Stimulated activated memory B cell treated with anti-CD40 and anti-IgM and Interleukin-4, amounts not matched to agents 10 μg/mL and 1 μg/mL and 100 μg/mL, for 72 hours (primary cell): Measurements from ENCODE around the gene TRIM72.
"Not testable (repeated sequence)": the region's sequence is repeated elsewhere in the genome, so short reads cannot be mapped to it uniquely, and the experiment has no call there.

Experiments used
- ATAC-seq: fragments of 150-1000 bp; cut with Tn5 transposase; 2 replicates; pipeline ENCODE4 v1.10.0; 2021
- H3K27ac Mint-ChIP-seq: one replicate; pipeline ENCODE4 v1.8.0; 2022; ENCODE audit warnings: mild to moderate bottlenecking, mixed read lengths
- H3K27me3 Mint-ChIP-seq: one replicate; pipeline ENCODE4 v1.8.0; 2022; ENCODE audit warnings: mixed read lengths
- H3K36me3 Mint-ChIP-seq: one replicate; pipeline ENCODE4 v1.8.0; 2022; ENCODE audit warnings: mixed read lengths
- H3K4me1 Mint-ChIP-seq: one replicate; pipeline ENCODE4 v1.8.0; 2022; ENCODE audit warnings: mixed read lengths
- H3K4me3 Mint-ChIP-seq: one replicate; pipeline ENCODE4 v1.8.0; 2022; ENCODE audit warnings: mild to moderate bottlenecking, moderate library complexity, mixed read lengths
- H3K9me3 Mint-ChIP-seq: one replicate; pipeline ENCODE4 v1.8.0; 2022; ENCODE audit warnings: mixed read lengths

TRIM72 gene, protein sequence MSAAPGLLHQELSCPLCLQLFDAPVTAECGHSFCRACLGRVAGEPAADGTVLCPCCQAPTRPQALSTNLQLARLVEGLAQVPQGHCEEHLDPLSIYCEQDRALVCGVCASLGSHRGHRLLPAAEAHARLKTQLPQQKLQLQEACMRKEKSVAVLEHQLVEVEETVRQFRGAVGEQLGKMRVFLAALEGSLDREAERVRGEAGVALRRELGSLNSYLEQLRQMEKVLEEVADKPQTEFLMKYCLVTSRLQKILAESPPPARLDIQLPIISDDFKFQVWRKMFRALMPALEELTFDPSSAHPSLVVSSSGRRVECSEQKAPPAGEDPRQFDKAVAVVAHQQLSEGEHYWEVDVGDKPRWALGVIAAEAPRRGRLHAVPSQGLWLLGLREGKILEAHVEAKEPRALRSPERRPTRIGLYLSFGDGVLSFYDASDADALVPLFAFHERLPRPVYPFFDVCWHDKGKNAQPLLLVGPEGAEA

DNA sequence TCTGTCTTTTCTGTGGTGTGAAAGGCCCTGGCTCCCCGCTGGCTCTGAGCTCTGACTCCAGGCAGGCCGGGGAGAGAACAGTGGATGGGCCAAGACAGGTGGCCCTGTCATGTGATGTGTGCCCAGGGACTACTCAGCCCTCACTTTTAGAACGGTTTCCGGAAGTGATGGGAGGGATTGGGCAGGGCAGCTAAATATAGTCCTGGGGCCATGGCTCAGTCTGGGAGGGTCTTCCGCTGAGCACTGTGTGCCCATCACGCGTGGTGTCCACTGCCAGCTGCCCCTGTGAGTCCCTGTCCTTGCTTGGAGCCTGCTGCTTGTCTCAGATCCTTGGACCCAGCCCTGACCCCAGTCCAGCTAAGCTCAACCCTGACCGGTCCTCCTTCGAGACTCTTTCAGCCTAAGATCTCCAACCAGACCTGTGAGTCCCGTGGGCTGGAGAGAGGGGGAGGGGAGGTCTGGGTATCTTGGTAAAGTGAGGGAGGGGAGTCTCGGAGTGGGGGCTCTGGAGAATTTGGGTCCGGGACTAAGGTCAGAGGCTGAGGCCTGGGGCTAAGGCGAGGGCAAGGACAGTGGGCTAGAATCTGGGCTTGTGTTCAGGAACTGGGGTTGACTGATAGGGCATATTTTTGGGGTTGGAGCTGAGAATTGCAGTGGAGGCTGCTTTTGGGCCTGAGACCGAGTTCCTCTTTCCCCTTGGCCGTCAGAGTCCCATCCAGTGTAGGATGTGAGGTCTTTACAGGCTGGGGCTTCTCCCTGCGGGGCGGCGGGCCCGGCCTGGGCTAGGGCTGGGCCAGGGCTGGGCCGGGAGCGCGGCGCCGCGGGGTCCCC is at the start of gene TRIM72:
Gene TRIM72 (plus strand): TSS at position 243 of the 831 bp plus-strand sequence. CDS start 620 bp downstream, outside the sequence.
- Mint-ChIP-seq H3K4me3 (peak within 1 kb of the TSS; percentile 78), H3K27ac (no peak within 1 kb of the TSS), H3K36me3 (no peaks in the 10 kb centered on the region), H3K9me3 (no peaks in the 10 kb centered on the region), H3K27me3 (peaks cover 24% of the 10 kb centered on the region), H3K4me1 (peaks cover 52% of the 10 kb centered on the region)
- peak; percentile 21 for ATAC-seq

DNA sequence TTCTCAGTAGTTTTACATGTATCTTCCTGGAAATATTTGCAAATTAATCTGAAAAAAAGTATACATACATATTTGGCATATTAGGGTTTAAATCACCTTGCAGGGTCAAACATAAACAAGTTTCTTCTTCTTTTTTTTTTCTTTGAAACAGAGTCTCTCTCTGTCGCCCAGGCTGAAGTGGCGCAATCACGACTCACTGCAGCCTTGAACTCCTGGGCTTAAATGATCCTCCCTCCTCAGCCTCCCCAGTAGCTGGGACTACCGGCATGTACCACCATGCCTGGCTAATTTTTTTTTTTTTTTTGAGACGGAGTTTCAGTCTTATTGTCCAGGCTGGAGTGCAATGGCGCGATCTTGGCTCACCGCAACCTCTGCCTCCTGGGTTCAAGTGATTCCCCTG is 46.6 kb upstream of the TRIM72 start:
- no peaks in the 10 kb centered on the region for H3K4me1 Mint-ChIP-seq
- no peaks in the 10 kb centered on the region for H3K27me3 Mint-ChIP-seq
- no peaks in the 10 kb centered on the region for H3K9me3 Mint-ChIP-seq
- H3K36me3 Mint-ChIP-seq: no peaks in the 10 kb centered on the region
- no peak overlapping the region for H3K27ac Mint-ChIP-seq
- no peak for ATAC-seq
- H3K4me3 Mint-ChIP-seq: no peak overlapping the region

DNA sequence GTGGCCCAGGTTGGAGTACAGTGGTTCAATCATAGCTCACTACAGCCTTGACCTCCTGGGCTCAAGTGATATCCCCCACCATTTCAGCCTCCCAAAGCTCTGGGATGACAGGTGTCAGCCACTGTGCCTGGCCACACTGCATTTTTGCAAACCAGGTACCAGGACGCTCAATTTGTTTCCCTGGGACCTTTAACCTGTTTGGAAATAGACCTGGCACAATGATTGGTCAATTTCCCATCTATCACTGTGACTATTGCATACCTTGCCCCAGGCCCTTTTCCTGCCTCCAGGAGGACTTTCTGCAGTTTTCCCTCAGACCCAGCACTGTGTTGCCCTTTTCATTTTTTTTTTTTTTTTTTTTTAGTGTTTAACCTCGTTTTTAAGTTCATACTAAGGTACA is 45.1 kb upstream of the TRIM72 start:
- H3K36me3 Mint-ChIP-seq: no peaks in the 10 kb centered on the region
- H3K27me3 Mint-ChIP-seq: no peaks in the 10 kb centered on the region
- H3K4me1 Mint-ChIP-seq: no peaks in the 10 kb centered on the region
- no peaks in the 10 kb centered on the region for H3K9me3 Mint-ChIP-seq
- ATAC-seq: no peak
- no peak overlapping the region for H3K4me3 Mint-ChIP-seq
- no peak overlapping the region for H3K27ac Mint-ChIP-seq

DNA sequence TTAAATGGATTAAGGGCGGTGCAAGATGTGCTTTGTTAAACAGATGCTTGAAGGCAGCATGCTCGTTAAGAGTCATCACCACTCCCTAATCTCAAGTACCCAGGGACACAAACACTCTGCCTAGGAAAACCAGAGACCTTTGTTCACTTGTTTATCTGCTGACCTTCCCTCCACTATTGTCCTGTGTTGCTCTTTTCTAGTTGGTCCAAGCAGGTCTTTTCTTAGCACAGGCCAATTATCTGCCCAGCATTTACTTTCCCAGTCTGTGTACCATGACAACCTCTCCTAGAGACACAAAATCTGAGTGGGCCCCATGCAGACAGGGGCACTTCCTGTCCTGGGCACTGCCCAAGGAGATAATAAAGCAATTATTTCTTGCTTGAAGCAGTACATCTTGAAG is 43.9 kb upstream of the TRIM72 start:
- not testable (repeated sequence) for H3K4me1 Mint-ChIP-seq, H3K27ac Mint-ChIP-seq, H3K27me3 Mint-ChIP-seq, ATAC-seq, H3K36me3 Mint-ChIP-seq, H3K4me3 Mint-ChIP-seq, H3K9me3 Mint-ChIP-seq

DNA sequence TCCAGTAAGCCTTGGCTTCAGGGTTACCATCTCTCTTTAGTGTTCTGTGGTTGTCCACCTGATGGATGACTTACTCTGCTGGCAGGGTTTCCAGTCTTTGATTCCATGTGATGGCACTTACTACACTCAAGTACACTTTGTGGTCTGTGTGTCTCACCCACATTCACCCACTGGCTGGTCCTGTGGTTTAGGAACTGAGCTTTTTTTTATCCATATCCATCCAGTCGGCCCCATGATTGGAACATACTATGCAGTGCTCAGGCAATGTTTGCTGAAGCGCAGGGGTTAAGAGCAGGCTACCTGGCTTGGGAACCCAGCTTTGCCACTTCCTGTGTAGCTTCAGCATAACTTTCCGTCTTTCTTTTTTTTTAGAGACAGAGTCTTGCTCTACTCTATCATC is 36.8 kb upstream of the TRIM72 start:
- Mint-ChIP-seq H3K4me1 (peaks cover 36% of the 10 kb centered on the region), H3K27me3 (no peaks in the 10 kb centered on the region), H3K27ac (peak overlapping the region; percentile 70), H3K4me3 (peak overlapping the region; percentile 31), H3K9me3 (no peaks in the 10 kb centered on the region), H3K36me3 (peaks cover 12% of the 10 kb centered on the region)
- ATAC-seq: no peak

DNA sequence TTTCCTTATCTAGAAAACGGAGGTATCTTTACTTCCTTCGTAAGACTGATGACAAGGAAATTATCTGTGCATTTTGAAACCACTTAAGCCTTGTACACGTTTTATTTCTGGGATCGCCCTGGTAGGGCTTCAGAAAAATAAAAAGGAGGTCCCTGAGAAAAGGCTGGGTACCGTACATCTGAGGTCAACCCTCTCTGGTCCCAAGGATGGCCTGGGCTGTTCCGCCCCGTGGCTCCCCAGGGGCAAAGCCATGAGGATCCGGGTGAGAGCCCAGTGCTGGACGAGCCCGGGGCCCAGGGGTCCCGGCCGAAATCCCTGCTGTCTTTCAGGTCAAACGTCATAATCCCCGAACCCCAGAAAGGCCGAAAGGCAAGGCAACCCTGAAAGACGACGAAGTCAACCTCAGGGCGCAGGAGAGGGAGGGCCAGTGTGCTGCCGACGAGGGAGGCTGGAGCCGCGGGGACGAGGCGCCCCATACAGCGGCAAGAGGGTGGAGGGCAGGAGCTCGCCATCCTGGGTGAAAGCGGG is 34.6 kb upstream of the TRIM72 start:
- peak overlapping the region; percentile 96 for H3K4me3 Mint-ChIP-seq
- H3K27ac Mint-ChIP-seq: peak overlapping the region; percentile 100
- H3K4me1 Mint-ChIP-seq: peaks cover 56% of the 10 kb centered on the region
- no peaks in the 10 kb centered on the region for H3K27me3 Mint-ChIP-seq
- peak; percentile 35 for ATAC-seq
- H3K9me3 Mint-ChIP-seq: no peaks in the 10 kb centered on the region
- H3K36me3 Mint-ChIP-seq: peaks cover 33% of the 10 kb centered on the region

DNA sequence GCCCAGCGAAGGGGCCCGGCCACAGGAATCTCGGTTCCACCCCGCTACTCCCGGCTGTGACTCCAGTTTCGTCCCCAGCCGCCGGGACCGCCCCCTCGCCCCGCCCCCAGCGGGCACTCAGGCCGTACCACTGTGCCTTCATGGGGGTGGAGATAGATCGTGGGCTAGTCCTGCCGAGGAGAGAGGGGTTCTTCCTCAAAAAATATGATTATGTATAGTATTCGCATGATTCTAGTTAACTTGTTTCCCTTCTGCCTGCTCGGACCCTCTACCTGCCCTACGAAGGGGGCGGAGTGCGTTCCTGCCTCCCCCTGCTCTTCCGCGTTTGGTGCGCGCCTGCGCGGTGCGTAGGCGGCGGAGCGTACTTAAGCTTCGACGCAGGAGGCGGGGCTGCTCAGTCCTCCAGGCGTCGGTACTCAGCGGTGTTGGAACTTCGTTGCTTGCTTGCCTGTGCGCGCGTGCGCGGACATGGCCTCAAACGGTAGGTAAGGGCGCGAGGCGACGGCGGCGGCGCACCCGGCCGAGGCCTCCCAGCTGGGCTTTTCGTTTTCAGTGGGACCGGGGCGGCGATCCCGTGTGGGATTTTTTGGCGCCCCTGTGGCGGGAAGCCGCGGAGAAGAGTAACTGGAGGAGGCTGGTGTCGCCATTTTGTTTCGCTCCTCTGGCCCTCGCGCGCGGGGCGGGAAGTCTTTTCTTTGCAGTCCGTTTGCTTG is 34.0 kb upstream of the TRIM72 start, which contains the start of gene FUS:
Gene FUS (plus strand): TSS at position 393 of the 713 bp plus-strand sequence. CDS start 76 bp downstream, at position 469.
- H3K27ac Mint-ChIP-seq: peak within 1 kb of the TSS; percentile 100

DNA sequence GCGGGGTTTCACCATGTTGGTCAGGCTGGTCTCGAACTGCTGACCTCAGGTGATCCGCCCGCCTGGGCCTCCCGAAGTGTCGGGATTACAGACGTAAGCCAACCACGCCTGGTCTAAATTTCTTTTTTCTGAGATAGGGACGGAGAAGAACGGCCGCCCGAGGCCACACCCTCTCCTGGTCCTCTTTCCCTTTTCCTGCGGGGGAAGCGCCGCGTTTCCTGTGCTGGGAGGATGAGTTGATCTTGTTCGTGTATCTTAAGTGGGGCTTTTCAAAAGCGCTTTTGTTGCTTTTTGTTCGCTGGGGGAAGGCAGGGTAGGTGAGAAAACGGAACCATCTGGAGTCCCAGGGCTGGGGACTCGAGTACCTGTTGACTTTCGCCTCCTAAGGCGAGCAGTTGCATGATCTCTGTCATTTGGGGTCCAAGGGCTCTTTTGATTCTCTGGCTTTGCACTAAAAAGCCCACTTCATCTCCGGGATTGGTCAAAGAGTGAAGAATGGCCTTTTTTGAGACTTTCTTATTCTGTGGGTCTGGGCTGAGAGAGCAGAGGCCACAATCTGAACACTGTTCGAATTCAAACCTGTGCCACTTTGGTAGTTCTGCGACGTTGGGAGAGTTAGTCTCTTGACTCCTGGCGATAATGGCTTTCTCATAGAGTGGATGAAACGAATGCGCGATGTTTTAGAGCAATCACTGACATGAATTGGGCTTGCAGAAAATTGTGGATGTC is 32.7 kb upstream of the TRIM72 start:
- Mint-ChIP-seq H3K4me1 (peaks cover 75% of the 10 kb centered on the region), H3K36me3 (peaks cover 51% of the 10 kb centered on the region)

More for the DNA sequence above, 34.0 kb upstream of the TRIM72 start, which contains the start of gene FUS:
- peaks cover 62% of the 10 kb centered on the region for H3K4me1 Mint-ChIP-seq
- H3K27me3 Mint-ChIP-seq: no peaks in the 10 kb centered on the region
- no peaks in the 10 kb centered on the region for H3K9me3 Mint-ChIP-seq
- ATAC-seq: peak; percentile 85
- peak within 1 kb of the TSS; percentile 96 for H3K4me3 Mint-ChIP-seq
- H3K36me3 Mint-ChIP-seq: peaks cover 37% of the 10 kb centered on the region

DNA sequence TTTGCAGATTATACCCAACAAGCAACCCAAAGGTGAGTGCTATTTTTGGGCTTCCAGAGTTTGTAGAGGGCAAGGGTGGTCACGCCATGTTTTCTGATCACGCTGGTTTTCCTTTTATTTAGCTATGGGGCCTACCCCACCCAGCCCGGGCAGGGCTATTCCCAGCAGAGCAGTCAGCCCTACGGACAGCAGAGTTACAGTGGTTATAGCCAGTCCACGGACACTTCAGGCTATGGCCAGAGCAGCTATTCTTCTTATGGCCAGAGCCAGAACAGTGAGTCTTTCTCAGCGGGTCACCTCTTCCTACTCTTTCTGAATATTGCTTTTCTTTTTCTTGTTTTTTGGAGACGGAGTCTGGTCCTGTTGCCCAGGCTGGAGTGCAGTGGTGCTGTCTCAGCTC is 31.5 kb upstream of the TRIM72 start:
- Mint-ChIP-seq H3K9me3 (no peaks in the 10 kb centered on the region), H3K27me3 (no peaks in the 10 kb centered on the region), H3K36me3 (peaks cover 62% of the 10 kb centered on the region), H3K4me3 (peak overlapping the region; percentile 96), H3K27ac (peak overlapping the region; percentile 100), H3K4me1 (peaks cover 75% of the 10 kb centered on the region)
- ATAC-seq: no peak

More for the DNA sequence above, 32.7 kb upstream of the TRIM72 start:
- H3K27ac Mint-ChIP-seq: peak overlapping the region; percentile 100
- H3K9me3 Mint-ChIP-seq: no peaks in the 10 kb centered on the region
- H3K4me3 Mint-ChIP-seq: peak overlapping the region; percentile 96
- no peaks in the 10 kb centered on the region for H3K27me3 Mint-ChIP-seq
- no peak for ATAC-seq

DNA sequence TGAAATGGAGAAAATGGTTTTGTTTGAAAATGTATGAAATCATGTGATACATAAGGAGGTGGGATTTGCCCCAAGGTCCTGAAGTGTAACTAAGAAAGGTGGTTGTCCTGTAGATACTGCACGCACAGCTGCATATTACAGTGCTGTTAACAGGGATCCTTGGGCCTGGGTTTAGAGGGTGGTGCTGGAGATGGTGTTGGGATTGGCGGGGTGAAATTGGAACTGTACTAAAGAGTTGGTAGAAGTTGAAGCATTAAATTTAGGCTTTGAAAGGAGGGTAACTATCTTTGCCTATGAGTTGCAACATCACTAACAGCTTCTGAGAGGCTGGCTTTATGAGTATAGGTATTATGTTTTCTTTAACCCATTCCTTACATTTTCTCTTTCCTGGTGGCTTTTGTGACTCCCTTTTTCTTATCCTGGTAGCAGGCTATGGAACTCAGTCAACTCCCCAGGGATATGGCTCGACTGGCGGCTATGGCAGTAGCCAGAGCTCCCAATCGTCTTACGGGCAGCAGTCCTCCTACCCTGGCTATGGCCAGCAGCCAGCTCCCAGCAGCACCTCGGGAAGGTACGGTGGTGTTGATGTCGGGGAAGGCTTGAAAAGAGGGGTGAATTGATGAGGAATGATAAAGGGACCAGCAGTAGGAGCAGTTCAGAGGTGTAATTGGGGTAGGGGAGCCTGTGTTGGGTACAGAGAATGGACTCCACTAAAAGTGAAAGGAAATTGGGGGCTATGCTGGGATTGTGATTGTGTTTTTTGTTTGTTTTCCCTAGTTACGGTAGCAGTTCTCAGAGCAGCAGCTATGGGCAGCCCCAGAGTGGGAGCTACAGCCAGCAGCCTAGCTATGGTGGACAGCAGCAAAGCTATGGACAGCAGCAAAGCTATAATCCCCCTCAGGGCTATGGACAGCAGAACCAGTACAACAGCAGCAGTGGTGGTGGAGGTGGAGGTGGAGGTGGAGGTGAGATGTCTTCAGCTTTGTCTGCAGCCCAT is 30.2 kb upstream of the TRIM72 start:
- Mint-ChIP-seq H3K36me3 (peaks cover 76% of the 10 kb centered on the region), H3K27ac (peak overlapping the region; percentile 100), H3K9me3 (no peaks in the 10 kb centered on the region), H3K4me3 (no peak overlapping the region), H3K27me3 (no peaks in the 10 kb centered on the region), H3K4me1 (peaks cover 67% of the 10 kb centered on the region)
- no peak for ATAC-seq

DNA sequence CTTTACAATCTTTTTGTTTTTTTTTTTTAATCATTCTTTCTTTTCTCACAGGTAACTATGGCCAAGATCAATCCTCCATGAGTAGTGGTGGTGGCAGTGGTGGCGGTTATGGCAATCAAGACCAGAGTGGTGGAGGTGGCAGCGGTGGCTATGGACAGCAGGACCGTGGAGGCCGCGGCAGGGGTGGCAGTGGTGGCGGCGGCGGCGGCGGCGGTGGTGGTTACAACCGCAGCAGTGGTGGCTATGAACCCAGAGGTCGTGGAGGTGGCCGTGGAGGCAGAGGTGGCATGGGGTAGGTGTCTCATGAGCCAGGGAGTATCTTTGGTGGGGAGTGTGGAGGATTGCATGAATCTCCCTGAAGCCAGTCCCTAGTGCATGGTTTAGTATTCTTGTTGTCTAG is 29.0 kb upstream of the TRIM72 start:
- H3K27ac Mint-ChIP-seq: peak overlapping the region; percentile 43
- H3K27me3 Mint-ChIP-seq: no peaks in the 10 kb centered on the region
- no peaks in the 10 kb centered on the region for H3K9me3 Mint-ChIP-seq
- H3K4me3 Mint-ChIP-seq: no peak overlapping the region
- no peak for ATAC-seq
- H3K4me1 Mint-ChIP-seq: peaks cover 70% of the 10 kb centered on the region
- peaks cover 87% of the 10 kb centered on the region for H3K36me3 Mint-ChIP-seq

DNA sequence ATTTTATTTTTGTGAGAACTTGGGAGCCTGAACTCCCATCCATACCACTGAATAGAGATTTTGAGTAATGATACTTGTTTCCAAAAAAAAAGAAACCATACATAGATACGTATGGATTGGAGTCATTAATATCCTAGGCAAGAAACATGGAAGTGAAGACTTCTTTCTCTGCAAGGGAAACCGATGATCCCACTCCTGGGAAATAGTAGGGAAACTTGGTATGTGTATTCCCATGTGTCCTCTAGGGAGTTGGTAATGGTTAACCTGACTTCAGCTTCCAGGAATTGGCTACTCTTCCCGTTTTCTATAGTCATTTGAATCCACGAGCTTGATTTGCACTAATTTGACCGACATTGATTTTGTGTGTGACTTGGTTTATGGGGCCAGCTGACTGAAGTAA is 28.6 kb upstream of the TRIM72 start:
- Mint-ChIP-seq H3K27me3 (no peaks in the 10 kb centered on the region), H3K36me3 (peaks cover 92% of the 10 kb centered on the region), H3K9me3 (no peaks in the 10 kb centered on the region), H3K4me3 (no peak overlapping the region), H3K27ac (peak overlapping the region; percentile 58), H3K4me1 (peaks cover 74% of the 10 kb centered on the region)
- ATAC-seq: no peak

DNA sequence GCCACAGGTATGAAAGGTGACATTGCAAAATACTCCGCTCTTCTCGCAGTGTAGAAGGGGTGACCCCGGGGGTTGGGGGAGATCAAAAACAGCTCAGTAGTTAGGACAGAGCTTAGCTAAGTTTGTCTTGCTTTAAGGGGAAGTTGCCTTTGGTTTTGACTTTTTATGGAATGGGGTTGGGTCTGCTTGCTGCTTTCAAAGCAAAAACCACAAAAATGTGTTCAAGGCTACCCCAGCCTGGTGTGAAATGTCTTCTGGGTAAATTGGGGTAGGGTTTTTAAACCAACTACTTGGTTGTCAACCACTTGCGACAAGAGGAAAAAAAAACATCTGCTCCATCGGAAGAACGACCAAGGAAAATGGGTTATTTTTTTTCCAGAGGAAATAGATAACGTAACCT is 27.7 kb upstream of the TRIM72 start:
- Mint-ChIP-seq H3K27ac (peak overlapping the region; percentile 58), H3K36me3 (peaks cover 95% of the 10 kb centered on the region), H3K27me3 (no peaks in the 10 kb centered on the region), H3K4me1 (peaks cover 79% of the 10 kb centered on the region), H3K4me3 (no peak overlapping the region), H3K9me3 (no peaks in the 10 kb centered on the region)
- no peak for ATAC-seq
